SK-N-SH treated with all-trans-retinoic acid at 6 μM for 48 hours (cell line): ENCODE results near the gene CD74.
"Not testable (repeated sequence)": the region's sequence is repeated elsewhere in the genome, so short reads cannot be mapped to it uniquely, and the experiment has no call there.

Source experiments
- ATAC-seq: fragments of 200-7000 bp; cut with Tn5 transposase; 3 replicates; pipeline ENCODE4 v1.9.1; 2020; ENCODE audit warnings: mild to moderate bottlenecking, moderate library complexity
- ARNTL ChIP-seq: fragments of 450-650 bp; formaldehyde crosslinking; IDR thresholded peaks from 2 replicates; pipeline ENCODE4 v1.5.0; 2020; ENCODE audit warnings: low read depth, mild to moderate bottlenecking, moderate library complexity, borderline replicate concordance
- CSDC2 ChIP-seq: fragments of 250-450 bp; sonication (Bioruptor Pico); IDR thresholded peaks from 2 replicates; pipeline ENCODE4 v1.5.0; 2020; ENCODE audit warnings: mild to moderate bottlenecking, moderate library complexity
- ESRRG ChIP-seq: fragments of 250-450 bp; sonication (Bioruptor Pico); IDR thresholded peaks from 2 replicates; pipeline ENCODE4 v1.6.1; 2021; ENCODE audit warnings: mild to moderate bottlenecking
- GLIS3 ChIP-seq: fragments of 250-450 bp; sonication (Bioruptor Pico); IDR thresholded peaks from 2 replicates; pipeline ENCODE4 v1.5.0; 2020; ENCODE audit warnings: mild to moderate bottlenecking, moderate library complexity
- ISL1 ChIP-seq: fragments of 250-450 bp; sonication (Bioruptor Pico); IDR thresholded peaks from 2 replicates; pipeline ENCODE4 v2.1.2; 2022; ENCODE audit warnings: mild to moderate bottlenecking, moderate library complexity
- OSR1 ChIP-seq: fragments of 250-450 bp; sonication (Bioruptor Pico); IDR thresholded peaks from 2 replicates; pipeline ENCODE4 v1.8.0; 2022; ENCODE audit warnings: moderate library complexity, mild to moderate bottlenecking, inconsistent platforms
- PPARA ChIP-seq: fragments of 250-450 bp; sonication (Bioruptor Pico); IDR thresholded peaks from 2 replicates; pipeline ENCODE4 v1.5.0; 2020; ENCODE audit warnings: mild to moderate bottlenecking, borderline replicate concordance
- RARB ChIP-seq: fragments of 250-450 bp; sonication (Bioruptor Pico); IDR thresholded peaks from 2 replicates; pipeline ENCODE4 v1.8.0; 2021; ENCODE audit warnings: mild to moderate bottlenecking, moderate library complexity
- SNAI2 ChIP-seq: fragments of 250-450 bp; sonication (Bioruptor Pico); IDR thresholded peaks from 2 replicates; pipeline ENCODE4 v1.5.0; 2020; ENCODE audit warnings: mild to moderate bottlenecking, moderate library complexity
- TCF4 ChIP-seq: fragments of 250-450 bp; sonication (Bioruptor Pico); IDR thresholded peaks from 2 replicates; pipeline ENCODE4 v1.8.0; 2021; ENCODE audit warnings: mild to moderate bottlenecking, moderate library complexity, borderline replicate concordance
- TOX ChIP-seq: fragments of 250-450 bp; sonication (Bioruptor Pico); IDR thresholded peaks from 2 replicates; pipeline ENCODE4 v1.8.0; 2021; ENCODE audit warnings: mild to moderate bottlenecking, moderate library complexity, borderline replicate concordance
- ZC3H10 ChIP-seq: fragments of 250-450 bp; sonication (Bioruptor Pico); IDR thresholded peaks from 2 replicates; pipeline ENCODE4 v1.5.1; 2021; ENCODE audit warnings: mild to moderate bottlenecking, moderate library complexity
- ZFP3 ChIP-seq: fragments of 250-450 bp; sonication (Bioruptor Pico); IDR thresholded peaks from 2 replicates; pipeline ENCODE4 v1.5.0; 2020; ENCODE audit warnings: mild to moderate bottlenecking, moderate library complexity
- ZFP30 ChIP-seq: fragments of 450-650 bp; formaldehyde crosslinking; IDR thresholded peaks from 2 replicates; pipeline ENCODE4 v1.5.0; 2022; ENCODE audit warnings: mild to moderate bottlenecking, moderate library complexity
- ZNF8 ChIP-seq: fragments of 450-650 bp; formaldehyde crosslinking; IDR thresholded peaks from 2 replicates; pipeline ENCODE4 v1.5.0; 2020; ENCODE audit warnings: mild to moderate bottlenecking, moderate library complexity
- TF ChIP-seq, protein P1 (sequence below): fragments of 250-450 bp; sonication (Bioruptor Pico); IDR thresholded peaks from 2 replicates; pipeline ENCODE4 v1.8.0; 2021; ENCODE audit warnings: low read depth, mild to moderate bottlenecking, moderate library complexity, borderline replicate concordance
- TF ChIP-seq, protein P2 (sequence below): fragments of 250-450 bp; sonication (Bioruptor Pico); IDR thresholded peaks from 2 replicates; pipeline ENCODE4 v1.5.1; 2021; ENCODE audit warnings: mild to moderate bottlenecking, moderate library complexity
- TF ChIP-seq, protein P3 (sequence below): fragments of 250-450 bp; sonication (Bioruptor Pico); IDR thresholded peaks from 2 replicates; pipeline ENCODE4 v1.5.1; 2020; ENCODE audit warnings: low read depth, mild to moderate bottlenecking, moderate library complexity

The CD74 gene

DNA sequence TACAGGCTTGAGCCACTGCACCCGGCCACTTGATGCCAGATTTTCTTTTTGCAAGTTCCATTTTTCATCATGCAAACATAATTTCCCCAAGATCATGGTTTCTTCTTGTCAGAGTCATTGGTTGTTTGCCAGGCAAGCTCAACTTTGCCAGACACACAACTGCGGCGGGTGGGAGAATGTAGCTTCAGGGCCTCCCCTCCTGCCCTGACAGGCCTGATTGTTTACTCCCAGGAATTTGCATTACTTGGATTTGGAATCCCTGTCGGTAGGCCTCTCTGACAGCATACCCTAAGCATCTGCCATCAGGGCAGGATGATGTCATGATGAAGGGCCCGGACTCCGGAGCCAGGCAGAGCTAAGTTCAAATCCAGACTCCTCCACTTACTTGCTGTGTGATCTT is 21.8 kb upstream of the CD74 start:
- peak; percentile 30 for ATAC-seq
- TF ChIP-seq ZFP3 (CRISPR knock-in tag) (no peak), SNAI2 (CRISPR knock-in tag) (0 out of 2 replicates have a peak, but pooled peaks have one; percentile 17), PPARA (CRISPR knock-in tag) (no peak)

DNA sequence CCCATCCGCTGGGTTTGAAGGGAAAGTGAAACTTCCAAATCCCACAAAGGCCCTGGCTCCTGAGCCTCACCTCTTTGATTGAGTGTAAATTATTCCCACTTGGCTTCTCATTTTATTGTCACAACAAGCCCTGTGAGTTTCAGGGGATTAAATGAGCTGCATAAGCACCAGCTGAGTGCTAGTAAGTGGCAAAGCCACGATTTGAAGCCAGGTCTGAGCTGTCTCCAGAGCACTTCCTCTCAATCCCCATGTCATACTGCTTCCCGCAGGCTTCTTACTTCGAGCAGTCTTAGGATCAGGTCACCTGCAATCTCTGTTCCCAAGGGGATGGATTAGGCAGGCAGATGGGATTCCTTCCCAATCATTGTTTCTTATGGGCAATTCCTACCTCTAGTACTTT is 18.9 kb upstream of the CD74 start:
- no peak for ATAC-seq
- TF ChIP-seq ISL1 (CRISPR knock-in tag) (no peak), OSR1 (no peak), ZFP3 (CRISPR knock-in tag) (no peak), TCF4 (no peak), RARB (CRISPR knock-in tag) (no peak), ARNTL (CRISPR knock-in tag) (no peak), ZNF8 (CRISPR knock-in tag) (no peak), CSDC2 (CRISPR knock-in tag) (no peak), ESRRG (CRISPR knock-in tag) (no peak)

DNA sequence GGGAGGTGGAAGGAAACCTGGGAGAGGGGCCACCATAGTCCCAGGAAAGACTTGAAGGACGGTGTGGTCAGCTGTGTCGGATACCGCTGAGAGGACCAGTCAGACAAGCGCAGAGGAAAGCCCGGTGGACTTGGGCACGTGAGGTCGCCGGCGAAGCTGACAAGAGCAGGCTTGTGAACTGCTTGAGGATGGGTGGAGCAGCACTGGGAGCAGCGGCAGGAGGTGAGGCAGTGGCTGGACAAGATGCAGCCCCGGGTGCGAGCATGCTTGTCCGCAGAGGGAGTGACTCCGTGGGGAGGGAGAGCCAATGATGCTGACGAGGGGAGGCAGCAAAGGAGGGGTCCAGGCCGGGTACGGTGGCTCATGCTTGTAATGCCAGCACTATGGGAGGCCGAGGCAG is 18.3 kb upstream of the CD74 start:
- no peak for ATAC-seq
- TF ChIP-seq, protein P1, sequence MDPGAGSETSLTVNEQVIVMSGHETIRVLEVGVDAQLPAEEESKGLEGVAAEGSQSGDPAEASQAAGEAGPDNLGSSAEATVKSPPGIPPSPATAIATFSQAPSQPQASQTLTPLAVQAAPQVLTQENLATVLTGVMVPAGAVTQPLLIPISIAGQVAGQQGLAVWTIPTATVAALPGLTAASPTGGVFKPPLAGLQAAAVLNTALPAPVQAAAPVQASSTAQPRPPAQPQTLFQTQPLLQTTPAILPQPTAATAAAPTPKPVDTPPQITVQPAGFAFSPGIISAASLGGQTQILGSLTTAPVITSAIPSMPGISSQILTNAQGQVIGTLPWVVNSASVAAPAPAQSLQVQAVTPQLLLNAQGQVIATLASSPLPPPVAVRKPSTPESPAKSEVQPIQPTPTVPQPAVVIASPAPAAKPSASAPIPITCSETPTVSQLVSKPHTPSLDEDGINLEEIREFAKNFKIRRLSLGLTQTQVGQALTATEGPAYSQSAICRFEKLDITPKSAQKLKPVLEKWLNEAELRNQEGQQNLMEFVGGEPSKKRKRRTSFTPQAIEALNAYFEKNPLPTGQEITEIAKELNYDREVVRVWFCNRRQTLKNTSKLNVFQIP (CRISPR knock-in tag) = no peak
- TF ChIP-seq ZFP3 (CRISPR knock-in tag) (no peak), RARB (CRISPR knock-in tag) (no peak), ZC3H10 (CRISPR knock-in tag) (no peak), GLIS3 (CRISPR knock-in tag) (no peak), PPARA (CRISPR knock-in tag) (no peak), ARNTL (CRISPR knock-in tag) (no peak), ZNF8 (CRISPR knock-in tag) (no peak), TOX (no peak), CSDC2 (CRISPR knock-in tag) (no peak), OSR1 (no peak)

DNA sequence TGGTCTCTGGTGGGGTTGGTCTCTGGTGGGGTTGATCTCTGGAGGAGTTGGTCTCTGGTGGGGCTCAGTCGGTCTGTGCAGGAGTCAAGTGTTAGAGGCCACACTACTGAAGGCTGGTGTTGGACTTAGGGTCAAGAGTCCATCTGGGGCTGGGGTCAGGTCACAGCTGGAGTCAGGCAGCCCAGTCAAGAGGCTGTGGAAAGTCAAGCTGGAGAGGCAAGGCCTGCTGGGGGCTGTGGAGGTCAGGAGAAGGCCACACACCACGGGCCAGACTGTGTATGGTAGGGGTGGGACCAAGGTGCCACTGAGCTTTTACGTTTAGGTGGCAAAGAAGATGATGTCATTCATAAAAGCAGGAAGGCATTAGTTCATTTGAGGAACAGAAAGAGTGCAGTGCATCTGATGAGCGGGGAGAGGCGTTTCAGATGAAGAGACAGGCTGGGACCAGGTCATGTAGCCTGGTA is 16.7 kb upstream of the CD74 start:
- no peak for ATAC-seq
- no peak for TF ChIP-seq ZC3H10 (CRISPR knock-in tag)
- TF ChIP-seq, protein P2, sequence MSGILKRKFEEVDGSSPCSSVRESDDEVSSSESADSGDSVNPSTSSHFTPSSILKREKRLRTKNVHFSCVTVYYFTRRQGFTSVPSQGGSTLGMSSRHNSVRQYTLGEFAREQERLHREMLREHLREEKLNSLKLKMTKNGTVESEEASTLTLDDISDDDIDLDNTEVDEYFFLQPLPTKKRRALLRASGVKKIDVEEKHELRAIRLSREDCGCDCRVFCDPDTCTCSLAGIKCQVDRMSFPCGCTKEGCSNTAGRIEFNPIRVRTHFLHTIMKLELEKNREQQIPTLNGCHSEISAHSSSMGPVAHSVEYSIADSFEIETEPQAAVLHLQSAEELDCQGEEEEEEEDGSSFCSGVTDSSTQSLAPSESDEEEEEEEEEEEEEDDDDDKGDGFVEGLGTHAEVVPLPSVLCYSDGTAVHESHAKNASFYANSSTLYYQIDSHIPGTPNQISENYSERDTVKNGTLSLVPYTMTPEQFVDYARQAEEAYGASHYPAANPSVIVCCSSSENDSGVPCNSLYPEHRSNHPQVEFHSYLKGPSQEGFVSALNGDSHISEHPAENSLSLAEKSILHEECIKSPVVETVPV = no peak
- no peak for TF ChIP-seq ZFP3 (CRISPR knock-in tag)
- TF ChIP-seq OSR1 = no peak
- TF ChIP-seq, all 23 proteins: peak for 0

DNA sequence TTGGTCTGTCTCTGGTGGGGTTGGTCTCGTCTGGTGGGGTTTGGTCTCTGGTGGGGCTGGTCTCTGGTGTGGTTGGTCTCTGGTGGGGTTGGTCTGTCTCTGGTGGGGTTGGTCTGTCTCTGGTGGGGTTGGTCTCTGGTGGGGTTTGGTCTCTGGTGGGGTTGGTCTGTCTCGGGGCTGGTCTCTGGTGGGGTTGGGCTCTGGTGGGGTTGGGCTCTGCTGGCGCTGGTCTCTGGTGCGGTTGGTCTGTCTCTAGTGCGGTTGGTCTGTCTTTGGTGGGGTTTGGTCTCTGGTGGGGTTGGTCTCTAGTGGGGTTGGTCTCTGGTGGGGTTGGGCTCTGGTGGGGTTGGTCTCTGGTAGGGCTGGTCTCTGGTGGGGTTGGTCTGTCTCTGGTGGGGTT is 16.3 kb upstream of the CD74 start:
- ATAC-seq = no peak
- no peak for TF ChIP-seq ZFP3 (CRISPR knock-in tag)
- no peak for TF ChIP-seq SNAI2 (CRISPR knock-in tag)

DNA sequence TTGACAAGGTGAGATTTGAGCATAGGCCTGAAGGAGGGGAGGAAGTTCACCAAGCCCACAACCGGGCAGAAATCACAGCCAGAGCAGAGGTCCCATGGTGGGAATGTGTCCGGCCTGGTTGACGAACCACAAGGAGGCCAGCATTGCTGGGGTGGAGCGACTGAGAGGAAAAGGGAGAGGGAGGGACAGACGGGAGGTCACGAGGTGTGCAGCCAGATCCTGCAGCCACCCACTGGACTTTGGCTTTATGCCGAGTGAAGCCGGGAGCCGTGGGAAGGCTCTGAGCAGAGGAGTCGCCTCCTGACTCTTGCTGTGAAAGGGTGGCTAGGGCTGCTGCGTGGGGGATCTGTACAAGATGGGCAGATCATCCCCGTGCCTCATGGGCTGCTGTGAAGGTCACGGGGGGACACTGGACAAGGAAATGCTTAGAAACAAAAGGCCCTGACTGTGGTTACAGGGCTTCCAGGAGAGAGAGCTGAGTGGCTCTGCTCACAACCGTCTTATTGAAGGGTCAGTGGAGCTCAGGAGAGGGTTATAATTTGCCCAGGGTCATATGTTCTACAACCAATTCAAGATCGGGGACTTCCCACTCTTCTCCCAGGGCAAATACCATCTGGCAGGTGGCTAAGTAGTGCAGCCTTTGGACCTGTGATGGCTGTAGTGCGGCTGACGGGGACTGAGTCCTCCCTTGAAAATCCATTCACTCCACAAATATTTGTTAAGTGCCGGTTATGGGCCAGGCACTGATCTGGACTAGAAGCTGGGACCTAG is 15.6 kb upstream of the CD74 start:
- no peak; the same call in 2 of the 3 replicates for ATAC-seq
- no peak for TF ChIP-seq ZFP30
- TF ChIP-seq, protein P3, sequence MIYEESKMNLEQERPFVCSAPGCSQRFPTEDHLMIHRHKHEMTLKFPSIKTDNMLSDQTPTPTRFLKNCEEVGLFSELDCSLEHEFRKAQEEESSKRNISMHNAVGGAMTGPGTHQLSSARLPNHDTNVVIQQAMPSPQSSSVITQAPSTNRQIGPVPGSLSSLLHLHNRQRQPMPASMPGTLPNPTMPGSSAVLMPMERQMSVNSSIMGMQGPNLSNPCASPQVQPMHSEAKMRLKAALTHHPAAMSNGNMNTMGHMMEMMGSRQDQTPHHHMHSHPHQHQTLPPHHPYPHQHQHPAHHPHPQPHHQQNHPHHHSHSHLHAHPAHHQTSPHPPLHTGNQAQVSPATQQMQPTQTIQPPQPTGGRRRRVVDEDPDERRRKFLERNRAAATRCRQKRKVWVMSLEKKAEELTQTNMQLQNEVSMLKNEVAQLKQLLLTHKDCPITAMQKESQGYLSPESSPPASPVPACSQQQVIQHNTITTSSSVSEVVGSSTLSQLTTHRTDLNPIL = no peak
- TF ChIP-seq ISL1 (CRISPR knock-in tag) = no peak
- TF ChIP-seq ESRRG (CRISPR knock-in tag) = no peak
- TF ChIP-seq PPARA (CRISPR knock-in tag) = no peak
- TF ChIP-seq, protein P2 = no peak
- TF ChIP-seq RARB (CRISPR knock-in tag) = no peak
- TF ChIP-seq CSDC2 (CRISPR knock-in tag) = no peak
- TF ChIP-seq GLIS3 (CRISPR knock-in tag) = no peak
- TF ChIP-seq, all 23 proteins: peak for 0

DNA sequence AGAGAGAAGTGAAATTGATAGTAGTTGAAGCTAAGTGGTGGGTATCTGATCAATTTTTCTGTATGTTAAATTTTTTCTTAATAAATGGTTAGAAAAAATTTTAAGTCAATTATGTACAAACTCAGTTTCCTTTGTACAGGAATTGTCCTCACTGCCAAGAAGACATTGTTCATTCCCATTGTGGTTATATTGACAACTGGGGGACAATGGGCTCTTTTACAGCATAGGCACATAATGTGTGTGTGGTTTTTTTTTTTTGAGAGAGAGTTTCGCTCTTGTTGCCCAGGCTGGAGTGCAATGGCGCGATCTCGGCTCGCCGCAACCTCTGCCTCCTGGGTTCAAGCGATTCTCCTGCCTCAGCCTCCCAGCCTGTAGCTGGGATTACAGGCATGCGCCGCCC is 13.5 kb upstream of the CD74 start:
- not testable (repeated sequence) for ATAC-seq
